Measurements from ENCODE around the gene ITFG1. TPM values are rescaled to one million over a fixed set of nuclear protein-coding genes. Genes with fewer than 3 reads are reported as not detected.
A peak's percentile ranks its signal among the peaks of the same experiment; 100 is the strongest.

The ITFG1 gene
- total RNA-seq, 1 donor from 2014 or later = 50.0 TPM

DNA sequence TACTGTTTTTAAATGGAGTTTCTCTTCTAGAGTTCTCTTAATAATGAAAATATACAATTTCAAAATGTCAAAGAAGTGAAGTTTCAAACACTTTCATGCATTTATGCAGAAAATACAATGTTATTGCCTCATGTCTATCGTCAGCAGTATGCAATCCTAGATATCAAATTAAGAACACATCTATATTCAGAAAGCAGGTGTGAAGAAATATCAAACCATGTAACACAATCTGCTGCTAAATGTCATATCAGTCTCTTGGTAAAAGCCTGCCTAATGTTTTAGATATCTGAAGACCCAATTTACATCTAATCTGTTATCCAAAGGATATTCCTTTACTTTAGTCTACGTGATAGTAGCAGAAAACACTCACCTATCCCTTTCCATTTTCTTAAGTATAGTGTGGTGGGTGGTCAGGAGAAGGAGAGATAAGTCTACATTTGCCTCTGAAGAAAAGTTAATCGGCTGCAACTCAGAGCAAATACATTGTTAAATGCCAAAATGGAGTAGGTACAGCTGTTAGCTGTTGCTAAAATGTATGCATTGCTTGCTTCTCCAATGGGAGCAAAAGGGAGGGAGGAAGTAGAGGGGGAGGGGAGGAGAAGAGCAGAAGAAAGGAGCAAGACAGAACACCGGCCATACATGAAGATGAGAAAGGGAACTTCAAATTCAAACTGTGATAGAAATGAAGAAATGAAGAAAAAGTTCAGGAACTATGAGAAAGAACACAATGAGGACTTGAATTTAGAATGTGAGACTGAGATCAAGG lies 64.9 kb downstream of the ITFG1 start:
- ATAC-seq (no peak), DNase-seq (no peak)
- no peak overlapping the region for H3K4me3 ChIP-seq
- no peaks in the 10 kb centered on the region for H3K27me3 ChIP-seq (ENCODE audit: low read depth)
- TF ChIP-seq, protein P1, sequence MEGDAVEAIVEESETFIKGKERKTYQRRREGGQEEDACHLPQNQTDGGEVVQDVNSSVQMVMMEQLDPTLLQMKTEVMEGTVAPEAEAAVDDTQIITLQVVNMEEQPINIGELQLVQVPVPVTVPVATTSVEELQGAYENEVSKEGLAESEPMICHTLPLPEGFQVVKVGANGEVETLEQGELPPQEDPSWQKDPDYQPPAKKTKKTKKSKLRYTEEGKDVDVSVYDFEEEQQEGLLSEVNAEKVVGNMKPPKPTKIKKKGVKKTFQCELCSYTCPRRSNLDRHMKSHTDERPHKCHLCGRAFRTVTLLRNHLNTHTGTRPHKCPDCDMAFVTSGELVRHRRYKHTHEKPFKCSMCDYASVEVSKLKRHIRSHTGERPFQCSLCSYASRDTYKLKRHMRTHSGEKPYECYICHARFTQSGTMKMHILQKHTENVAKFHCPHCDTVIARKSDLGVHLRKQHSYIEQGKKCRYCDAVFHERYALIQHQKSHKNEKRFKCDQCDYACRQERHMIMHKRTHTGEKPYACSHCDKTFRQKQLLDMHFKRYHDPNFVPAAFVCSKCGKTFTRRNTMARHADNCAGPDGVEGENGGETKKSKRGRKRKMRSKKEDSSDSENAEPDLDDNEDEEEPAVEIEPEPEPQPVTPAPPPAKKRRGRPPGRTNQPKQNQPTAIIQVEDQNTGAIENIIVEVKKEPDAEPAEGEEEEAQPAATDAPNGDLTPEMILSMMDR (IDR thresholded peaks at IDR 0.05) = no peak
- H3K36me3 ChIP-seq = peaks cover 12% of the 10 kb centered on the region
- intact Hi-C loops (cut with DNase I) = no loop called here
- H3K27ac ChIP-seq = no peak overlapping the region
- no peaks in the 10 kb centered on the region for H3K9me3 ChIP-seq
- H3K4me1 ChIP-seq = no peaks in the 10 kb centered on the region

DNA sequence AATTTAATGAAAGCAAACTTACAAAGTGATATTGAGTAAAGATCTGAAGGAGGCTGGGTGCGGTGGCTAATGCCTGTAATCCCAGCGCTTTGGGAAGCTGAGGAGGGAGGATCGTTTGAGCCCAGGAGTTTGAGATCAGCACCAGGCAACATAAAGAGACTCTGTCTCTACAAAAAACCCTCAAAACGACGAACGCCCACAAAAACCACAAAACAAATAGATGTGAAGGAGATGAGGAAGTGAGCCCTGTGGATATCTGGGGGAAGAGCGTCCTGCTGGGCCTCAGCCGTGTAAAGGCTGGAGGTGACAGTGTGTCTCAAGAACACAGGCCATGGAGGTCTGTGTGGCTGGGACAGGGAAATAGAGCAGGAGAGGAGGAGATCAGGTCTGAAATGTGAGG lies 68.8 kb downstream of the ITFG1 start:
- Histone ChIP-seq H3K4me1 (no peaks in the 10 kb centered on the region), H3K4me3 (no peak overlapping the region), H3K27me3 (ENCODE audit: low read depth) (no peaks in the 10 kb centered on the region), H3K36me3 (peaks cover 12% of the 10 kb centered on the region), H3K9me3 (no peaks in the 10 kb centered on the region), H3K27ac (no peak overlapping the region)
- intact Hi-C loops (cut with DNase I) = no loop called here
- no peak for DNase-seq
- TF ChIP-seq, protein P1 (IDR thresholded peaks at IDR 0.05) = no peak
- ATAC-seq = peak; percentile 68 to 82

DNA sequence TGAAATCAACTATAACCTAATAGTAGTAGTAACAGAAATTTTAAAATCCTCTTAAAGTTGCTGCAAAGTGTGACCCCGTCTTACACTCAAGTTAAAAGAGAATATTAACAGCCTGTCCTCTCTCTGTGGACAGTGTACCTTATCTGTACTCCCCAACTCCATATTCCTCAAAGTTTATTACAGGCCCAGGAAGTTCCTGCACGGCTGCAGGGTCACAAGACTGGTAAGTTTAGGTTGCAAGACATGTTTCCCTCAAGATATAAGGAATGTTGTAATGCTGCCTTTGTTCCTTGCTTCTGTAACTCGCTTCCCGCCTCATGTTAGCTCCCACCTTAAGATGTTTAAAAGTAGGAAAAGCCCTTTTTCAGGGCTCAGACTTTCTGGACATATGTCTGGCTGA lies 72.2 kb downstream of the ITFG1 start:
- Histone ChIP-seq H3K27me3 (ENCODE audit: low read depth) (no peaks in the 10 kb centered on the region), H3K36me3 (no peaks in the 10 kb centered on the region), H3K4me3 (no peak overlapping the region), H3K27ac (no peak overlapping the region), H3K9me3 (no peaks in the 10 kb centered on the region), H3K4me1 (no peaks in the 10 kb centered on the region)
- ATAC-seq = no peak
- TF ChIP-seq, protein P1 (IDR thresholded peaks at IDR 0.05) = no peak
- intact Hi-C loops (cut with DNase I) = no loop called here
- DNase-seq = no peak

DNA sequence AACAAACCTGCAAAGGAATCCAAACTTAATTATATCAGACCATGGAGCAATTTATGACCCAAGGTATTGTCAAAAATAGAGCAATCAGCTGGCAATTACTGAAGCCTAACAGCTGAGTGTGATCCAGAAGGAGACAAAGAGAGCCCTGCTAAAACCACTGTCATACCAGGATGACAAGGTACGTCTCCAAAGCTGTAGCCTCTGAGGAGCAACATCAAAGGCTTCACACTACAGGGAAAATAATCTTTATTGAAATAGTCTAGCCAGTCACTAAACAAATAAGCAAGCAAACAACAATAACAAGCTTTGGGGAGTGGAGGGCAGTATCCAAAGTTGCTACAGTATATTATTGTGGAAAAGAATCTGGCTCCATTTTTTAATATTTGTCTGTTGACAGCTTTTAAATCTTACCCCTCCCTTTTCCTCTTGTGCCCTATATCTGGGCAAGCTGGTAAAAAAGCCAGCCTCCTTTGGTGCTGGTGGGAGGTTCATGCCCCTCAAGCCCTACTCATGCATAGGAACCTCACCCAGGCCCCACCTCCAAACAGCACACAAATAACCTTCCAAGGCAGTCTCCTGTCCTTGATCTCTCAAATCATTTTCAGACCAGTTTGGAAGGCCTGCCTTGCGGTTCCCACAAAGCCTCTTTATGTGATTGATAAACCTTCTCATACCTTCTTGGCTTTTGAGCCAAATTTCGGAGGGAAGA lies 73.7 kb downstream of the ITFG1 start:
- no peak for DNase-seq
- Histone ChIP-seq H3K27me3 (ENCODE audit: low read depth) (no peaks in the 10 kb centered on the region), H3K4me3 (no peak overlapping the region), H3K4me1 (no peaks in the 10 kb centered on the region), H3K9me3 (no peaks in the 10 kb centered on the region), H3K27ac (no peak overlapping the region), H3K36me3 (no peaks in the 10 kb centered on the region)
- no peak for ATAC-seq
- intact Hi-C loops (cut with DNase I) = no loop called here
- TF ChIP-seq, protein P1 (IDR thresholded peaks at IDR 0.05) = no peak

DNA sequence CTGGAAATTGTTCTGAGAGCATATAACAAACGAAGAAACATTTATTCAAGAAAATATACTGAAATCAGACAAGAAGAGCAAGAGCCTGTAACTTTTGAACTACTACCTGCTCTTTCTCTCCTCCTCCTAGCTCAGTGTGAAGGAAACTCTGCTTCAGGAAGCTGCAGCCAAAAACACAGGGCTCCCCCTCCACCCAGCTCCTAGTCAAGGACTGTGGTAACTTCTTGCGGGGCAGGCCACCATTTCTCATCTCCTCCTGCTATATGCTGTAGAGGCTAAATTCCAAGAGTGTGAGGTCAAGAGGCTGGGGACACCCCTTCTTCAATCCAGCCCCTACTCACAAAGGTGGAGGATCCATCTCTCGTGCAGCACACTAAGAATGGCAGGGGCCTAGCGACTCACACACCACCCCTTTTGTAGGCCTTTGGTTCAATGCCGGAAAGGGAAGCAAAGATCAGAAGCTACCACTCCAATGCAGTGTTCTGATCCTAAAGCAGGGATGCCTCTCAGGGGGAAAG lies 74.6 kb downstream of the ITFG1 start:
- no peaks in the 10 kb centered on the region for H3K4me1 ChIP-seq
- no peaks in the 10 kb centered on the region for H3K9me3 ChIP-seq
- no peaks in the 10 kb centered on the region for H3K27me3 ChIP-seq (ENCODE audit: low read depth)
- no peaks in the 10 kb centered on the region for H3K36me3 ChIP-seq
- intact Hi-C loops (cut with DNase I) = no loop called here
- TF ChIP-seq, protein P1 (IDR thresholded peaks at IDR 0.05) = no peak
- ATAC-seq = no peak
- no peak for DNase-seq
- H3K4me3 ChIP-seq = no peak overlapping the region
- no peak overlapping the region for H3K27ac ChIP-seq

All from lower lobe of right lung (tissue), 2 donors.